Osteoblast (primary cell): ENCODE data around the gene KRTAP5-6. TPM values are rescaled to one million over a fixed set of nuclear protein-coding genes. Genes with fewer than 3 reads are reported as not detected.
"Not testable (repeated sequence)": the region's sequence is repeated elsewhere in the genome, so short reads cannot be mapped to it uniquely, and the experiment has no call there.

Source experiments
- DNase-seq: peaks from one replicate; pipeline ENCODE4 v3.0.0; 2011; ENCODE audit warnings: low spot score, mixed read lengths; ENCODE audit not compliant: insufficient read length; ENCODE audit errors: missing footprints
- H2AFZ ChIP-seq: 2 replicates; pipeline ENCODE4 v1.6.0; 2011; ENCODE audit warnings: mild to moderate bottlenecking, low read length
- H3K27ac ChIP-seq: 2 replicates; pipeline ENCODE4 v1.5.1; 2011; ENCODE audit warnings: mild to moderate bottlenecking, low read depth, low read length, moderate library complexity
- H3K27me3 ChIP-seq: 2 replicates; pipeline ENCODE4 v1.6.0; 2012; ENCODE audit warnings: mild to moderate bottlenecking, control low read depth, inconsistent platforms, low read length, moderate library complexity; ENCODE audit not compliant: insufficient read depth
- H3K36me3 ChIP-seq: 2 replicates; pipeline ENCODE4 v1.5.1; 2011; ENCODE audit warnings: mild to moderate bottlenecking, low read length, control low read depth, moderate library complexity; ENCODE audit not compliant: insufficient read depth
- H3K4me1 ChIP-seq: 2 replicates; pipeline ENCODE4 v1.5.1; 2011; ENCODE audit warnings: mild to moderate bottlenecking, low read length, control low read depth, moderate library complexity; ENCODE audit not compliant: insufficient read depth
- H3K4me2 ChIP-seq: 2 replicates; pipeline ENCODE4 v1.6.0; 2011; ENCODE audit warnings: mild to moderate bottlenecking, low read length; ENCODE audit not compliant: insufficient read depth
- H3K4me3 ChIP-seq: fragments of 200-600 bp; sonication (generic); 3 replicates; pipeline ENCODE4 v1.5.1; 2012; ENCODE audit warnings: mild to moderate bottlenecking, low read length, inconsistent platforms; ENCODE audit not compliant: insufficient read depth
- H3K79me2 ChIP-seq: 2 replicates; pipeline ENCODE4 v1.6.0; 2012; ENCODE audit warnings: mild to moderate bottlenecking, low read length, control low read depth, inconsistent platforms; ENCODE audit not compliant: insufficient read depth
- H3K9me3 ChIP-seq: 2 replicates; pipeline ENCODE4 v1.5.1; 2011; ENCODE audit warnings: low read depth, low read length, control low read depth
- H4K20me1 ChIP-seq: 2 replicates; pipeline ENCODE4 v1.6.0; 2012; ENCODE audit warnings: mild to moderate bottlenecking, low read length, control low read depth; ENCODE audit not compliant: insufficient read depth
- total RNA-seq: library from RNA; depleted of rRNA; stranded (reverse); fragments of >200 nt; gene quantifications from 2 replicates; pipeline ENCODE4 v1.2.3, GENCODE V29; 2012
- TF ChIP-seq, protein P1 (sequence below): IDR thresholded peaks from 2 replicates; pipeline ENCODE4 v1.5.1; 2011; ENCODE audit warnings: mild to moderate bottlenecking, low read depth, low read length, moderate library complexity; ENCODE audit errors: extremely low read depth

The KRTAP5-6 gene
- total RNA-seq, 1 donor: not detected

DNA sequence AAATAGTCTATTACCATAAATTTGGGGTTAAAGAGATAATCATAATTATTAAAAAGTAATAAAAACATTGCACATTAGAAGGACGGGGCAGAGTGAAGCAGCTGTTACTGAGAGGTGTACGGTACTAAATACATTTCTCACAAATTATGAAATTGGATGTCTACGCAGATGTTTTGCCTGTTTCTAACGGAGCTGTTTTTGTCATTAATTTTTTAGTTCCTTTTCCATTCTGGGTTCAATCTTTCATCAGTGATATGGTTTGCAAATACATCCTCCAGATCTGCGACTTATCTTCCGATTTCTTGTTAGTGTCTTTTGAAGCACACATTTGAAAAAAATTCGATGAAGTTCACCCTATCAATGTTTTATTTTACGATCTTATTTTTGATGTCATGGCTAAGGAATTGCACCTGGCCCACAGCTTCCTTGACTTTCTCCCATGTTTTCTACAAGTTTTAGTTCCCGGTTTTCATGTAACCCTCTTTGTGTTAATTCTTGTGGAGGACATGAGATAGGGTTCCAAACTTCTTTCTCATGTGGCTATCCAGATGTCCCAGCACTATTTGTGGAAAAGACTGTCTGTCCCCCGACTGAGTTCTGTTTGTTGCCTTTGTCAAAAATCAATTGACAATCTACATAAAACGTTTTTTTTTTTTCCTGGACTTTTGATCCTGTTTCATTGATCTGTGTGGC, 21.3 kb upstream of the KRTAP5-6 start:
- TF ChIP-seq, protein P1, sequence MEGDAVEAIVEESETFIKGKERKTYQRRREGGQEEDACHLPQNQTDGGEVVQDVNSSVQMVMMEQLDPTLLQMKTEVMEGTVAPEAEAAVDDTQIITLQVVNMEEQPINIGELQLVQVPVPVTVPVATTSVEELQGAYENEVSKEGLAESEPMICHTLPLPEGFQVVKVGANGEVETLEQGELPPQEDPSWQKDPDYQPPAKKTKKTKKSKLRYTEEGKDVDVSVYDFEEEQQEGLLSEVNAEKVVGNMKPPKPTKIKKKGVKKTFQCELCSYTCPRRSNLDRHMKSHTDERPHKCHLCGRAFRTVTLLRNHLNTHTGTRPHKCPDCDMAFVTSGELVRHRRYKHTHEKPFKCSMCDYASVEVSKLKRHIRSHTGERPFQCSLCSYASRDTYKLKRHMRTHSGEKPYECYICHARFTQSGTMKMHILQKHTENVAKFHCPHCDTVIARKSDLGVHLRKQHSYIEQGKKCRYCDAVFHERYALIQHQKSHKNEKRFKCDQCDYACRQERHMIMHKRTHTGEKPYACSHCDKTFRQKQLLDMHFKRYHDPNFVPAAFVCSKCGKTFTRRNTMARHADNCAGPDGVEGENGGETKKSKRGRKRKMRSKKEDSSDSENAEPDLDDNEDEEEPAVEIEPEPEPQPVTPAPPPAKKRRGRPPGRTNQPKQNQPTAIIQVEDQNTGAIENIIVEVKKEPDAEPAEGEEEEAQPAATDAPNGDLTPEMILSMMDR: no peak
- Histone ChIP-seq H3K79me2 (no peaks in the 10 kb centered on the region), H4K20me1 (no peaks in the 10 kb centered on the region), H3K36me3 (no peaks in the 10 kb centered on the region), H3K4me1 (no peaks in the 10 kb centered on the region), H3K27ac (no peak overlapping the region), H3K4me3 (no peak overlapping the region), H3K27me3 (peaks cover 59% of the 10 kb centered on the region), H3K9me3 (no peaks in the 10 kb centered on the region), H2AFZ (no peak overlapping the region), H3K4me2 (no peak overlapping the region)
- no peak for DNase-seq

DNA sequence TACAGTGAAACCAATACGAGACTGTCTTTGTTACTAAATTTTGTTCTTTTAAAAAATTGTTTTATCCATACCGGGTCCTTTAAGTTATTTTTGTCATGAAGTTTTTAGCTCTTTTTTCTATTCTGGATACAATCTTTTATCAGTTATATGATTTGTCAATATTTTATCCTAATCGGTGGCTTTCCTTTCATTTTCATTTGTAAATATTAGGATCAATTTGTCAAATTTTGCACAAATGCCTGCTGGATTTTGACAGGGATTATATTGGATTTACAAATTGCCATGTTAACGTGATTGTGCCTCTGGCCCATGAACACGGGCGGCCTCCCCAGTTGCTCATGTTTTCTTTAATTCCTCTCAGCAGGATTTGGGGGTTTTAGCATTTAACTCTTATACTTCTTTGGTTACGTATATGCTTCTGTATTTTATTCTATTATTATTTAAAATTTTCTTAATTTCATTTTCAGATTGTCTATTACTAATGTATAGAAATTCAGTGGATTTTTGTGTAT, 20.7 kb upstream of the KRTAP5-6 start:
- H3K79me2 ChIP-seq: no peaks in the 10 kb centered on the region
- no peaks in the 10 kb centered on the region for H3K9me3 ChIP-seq
- H3K4me2 ChIP-seq: no peak overlapping the region
- H3K27me3 ChIP-seq: peaks cover 59% of the 10 kb centered on the region
- H2AFZ ChIP-seq: no peak overlapping the region
- TF ChIP-seq, protein P1: no peak
- H4K20me1 ChIP-seq: no peaks in the 10 kb centered on the region
- no peak overlapping the region for H3K4me3 ChIP-seq
- H3K4me1 ChIP-seq: no peaks in the 10 kb centered on the region
- no peak overlapping the region for H3K27ac ChIP-seq
- H3K36me3 ChIP-seq: no peaks in the 10 kb centered on the region
- no peak for DNase-seq

DNA sequence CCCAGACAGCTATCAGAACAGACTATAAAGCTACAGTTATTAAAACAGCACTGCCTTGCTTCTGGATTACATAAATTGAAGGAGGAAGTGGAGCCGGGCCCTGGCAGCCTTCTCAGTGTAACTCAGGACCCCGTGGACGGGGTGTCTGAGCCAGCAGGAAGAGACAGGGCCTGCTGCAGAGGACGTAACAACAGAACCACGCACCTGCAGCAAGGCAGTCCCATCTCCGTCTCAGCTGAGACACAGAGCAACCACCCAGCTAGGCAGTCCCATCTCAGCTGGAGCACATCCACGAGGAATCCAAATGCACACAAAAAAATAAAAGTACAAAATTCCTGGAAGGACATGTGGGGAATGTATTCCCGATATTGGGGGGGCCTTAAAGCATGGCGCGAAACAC, 17.1 kb upstream of the KRTAP5-6 start:
- Histone ChIP-seq H3K27me3 (peaks cover 24% of the 10 kb centered on the region), H3K4me1 (no peaks in the 10 kb centered on the region), H3K9me3 (no peaks in the 10 kb centered on the region), H3K36me3 (no peaks in the 10 kb centered on the region), H3K4me2 (no peak overlapping the region), H3K27ac (no peak overlapping the region), H3K79me2 (no peaks in the 10 kb centered on the region), H3K4me3 (no peak overlapping the region), H4K20me1 (no peaks in the 10 kb centered on the region), H2AFZ (no peak overlapping the region)
- TF ChIP-seq, protein P1: no peak
- peak; percentile 21 for DNase-seq

DNA sequence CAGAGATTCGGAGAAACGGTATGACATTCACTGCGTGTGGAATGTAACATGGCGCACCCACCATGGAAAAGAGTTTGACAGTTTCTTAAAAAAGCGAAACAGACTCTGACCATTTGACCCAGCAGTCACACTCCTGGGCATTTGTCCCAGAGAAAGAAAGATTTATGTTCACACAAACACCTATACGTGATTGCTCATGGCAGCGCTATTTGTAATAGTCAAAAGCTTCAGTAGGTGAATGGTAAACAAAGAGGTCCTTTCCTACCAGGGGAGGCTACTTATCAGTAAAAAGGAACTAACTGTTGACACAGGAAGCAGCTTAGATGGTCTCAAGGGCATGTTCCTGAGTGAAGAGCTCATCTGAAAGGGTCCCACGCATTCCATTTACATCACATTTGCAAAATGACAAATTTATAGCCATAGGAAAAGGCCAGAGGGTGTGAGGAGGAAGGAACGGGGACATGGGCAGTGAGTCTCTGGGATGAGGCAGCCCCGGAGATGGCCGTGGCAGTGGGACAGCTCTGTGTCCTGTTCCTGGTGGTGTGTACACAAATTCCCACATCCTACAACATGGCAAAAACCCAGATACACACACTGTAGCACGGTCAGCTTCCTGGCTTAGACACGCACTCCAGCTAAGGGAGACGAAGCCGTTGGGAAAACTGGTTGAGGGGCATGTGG, 14.6 kb upstream of the KRTAP5-6 start:
- TF ChIP-seq, protein P1: no peak
- no peaks in the 10 kb centered on the region for H4K20me1 ChIP-seq
- peaks cover 2% of the 10 kb centered on the region for H3K27me3 ChIP-seq
- no peak overlapping the region for H3K27ac ChIP-seq
- H3K79me2 ChIP-seq: no peaks in the 10 kb centered on the region
- H3K9me3 ChIP-seq: no peaks in the 10 kb centered on the region
- peak; percentile 59 for DNase-seq
- H3K4me1 ChIP-seq: no peaks in the 10 kb centered on the region
- no peaks in the 10 kb centered on the region for H3K36me3 ChIP-seq
- H3K4me3 ChIP-seq: no peak overlapping the region
- H3K4me2 ChIP-seq: no peak overlapping the region
- H2AFZ ChIP-seq: no peak overlapping the region

DNA sequence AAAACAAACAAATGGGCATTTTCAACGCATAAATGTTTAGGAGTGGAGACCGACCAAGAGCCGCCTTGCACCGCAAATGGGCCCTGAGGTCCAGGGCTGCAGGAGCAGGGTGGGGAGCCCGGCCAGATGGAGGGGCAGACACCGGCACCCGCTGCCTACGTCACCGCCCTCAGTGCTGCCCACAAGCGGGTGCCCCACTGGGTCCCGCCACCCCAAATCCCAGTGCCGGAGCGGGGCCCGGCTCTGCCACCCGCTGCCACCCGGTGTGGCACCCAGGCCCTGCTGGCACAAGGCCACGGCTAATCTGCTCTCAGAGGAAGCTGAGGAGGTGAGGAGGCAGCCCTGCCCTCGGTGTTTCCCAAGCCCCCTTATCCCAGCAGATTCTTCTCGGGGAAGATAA, 13.8 kb upstream of the KRTAP5-6 start:
- H4K20me1 ChIP-seq, H3K4me2 ChIP-seq, H2AFZ ChIP-seq, H3K27ac ChIP-seq, H3K36me3 ChIP-seq, H3K27me3 ChIP-seq, H3K9me3 ChIP-seq, H3K4me1 ChIP-seq, H3K4me3 ChIP-seq, H3K79me2 ChIP-seq: not testable (repeated sequence)
- DNase-seq: peak; percentile 47
